CD4-positive, alpha-beta T cell (primary cell): ENCODE results near the gene TBCEL. TPM values are rescaled to one million over a fixed set of nuclear protein-coding genes. Genes with fewer than 3 reads are reported as not detected.
A peak's percentile ranks its signal among the peaks of the same experiment; 100 is the strongest.

Source experiments
- ATAC-seq: fragments of 200-7000 bp; cut with Tn5 transposase; one replicate; pipeline ENCODE4 v1.10.0; 2022; ENCODE audit warnings: mild to moderate bottlenecking; ENCODE audit not compliant: poor library complexity
- CTCF ChIA-PET: fragments of 350-600 bp; sonication (Branson Sonifier 250); formaldehyde crosslinking; loops from one replicate; lab custom pipeline; 2021; ENCODE audit warnings: antibody characterized with exemption, inconsistent platforms; lab: Charles Lee
- POLR2A ChIA-PET: fragments of 350-600 bp; sonication (Branson Sonifier 250); formaldehyde crosslinking; loops from one replicate; lab custom pipeline; 2021; ENCODE audit warnings: antibody characterized with exemption, inconsistent platforms; lab: Charles Lee
- DNase-seq, 14 experiments: peaks; one replicate each; pipeline ENCODE4 v3.0.0-alpha.2; 2013 to 2020; ENCODE audit warnings: mixed read lengths in 2 of 14
- H3K27ac ChIP-seq, 2 donors: one replicate each; pipeline versions ENCODE4 v1.5.1 to v1.7.0; 2013; ENCODE audit warnings: low read length in 2 of 2, low read depth in 1 of 2, mild to moderate bottlenecking in 1 of 2
- H3K27me3 ChIP-seq, 2 experiments: 1 replicate in 1 of 2; 2 replicates in 1 of 2; pipeline versions ENCODE4 v1.6.1 to v1.7.0; 2013; ENCODE audit warnings: low read length in 2 of 2, control low read depth in 1 of 2, mild to moderate bottlenecking in 1 of 2, moderate library complexity in 1 of 2; ENCODE audit not compliant: insufficient read depth in 2 of 2, control insufficient read depth in 1 of 2
- H3K36me3 ChIP-seq: one replicate; pipeline ENCODE4 v1.6.1; 2013; ENCODE audit warnings: low read length, control low read depth; ENCODE audit not compliant: insufficient read depth
- H3K4me1 ChIP-seq: one replicate; pipeline ENCODE4 v1.6.1; 2013; ENCODE audit warnings: low read length, control low read depth; ENCODE audit not compliant: insufficient read depth
- H3K4me3 ChIP-seq: one replicate; pipeline ENCODE4 v1.5.1; 2013; ENCODE audit warnings: mild to moderate bottlenecking, low read length, moderate library complexity
- H3K9me3 ChIP-seq, 2 experiments: 1 replicate in 1 of 2; 2 replicates in 1 of 2; pipeline versions ENCODE4 v1.6.1 to v1.7.0; 2013; ENCODE audit warnings: low read length in 2 of 2, mild to moderate bottlenecking in 2 of 2, control low read depth in 1 of 2, moderate library complexity in 1 of 2; ENCODE audit not compliant: control insufficient read depth in 1 of 2, insufficient read depth in 1 of 2
- H3K27ac Mint-ChIP-seq: one replicate; pipeline ENCODE4 v1.8.0; 2020; ENCODE audit warnings: mixed read lengths
- H3K27me3 Mint-ChIP-seq: one replicate; pipeline ENCODE4 v1.8.0; 2021; ENCODE audit warnings: mixed read lengths
- H3K36me3 Mint-ChIP-seq: one replicate; pipeline ENCODE4 v1.8.0; 2021; ENCODE audit warnings: low read depth, mixed read lengths
- H3K4me1 Mint-ChIP-seq: one replicate; pipeline ENCODE4 v1.8.0; 2021; ENCODE audit warnings: low read depth, mixed read lengths
- H3K4me3 Mint-ChIP-seq: one replicate; pipeline ENCODE4 v1.8.0; 2020; ENCODE audit warnings: mild to moderate bottlenecking, mixed read lengths
- H3K9me3 Mint-ChIP-seq: one replicate; pipeline ENCODE4 v1.8.0; 2020; ENCODE audit warnings: mixed read lengths
- CTCF ChIP-seq: fragments of 200-600 bp; IDR thresholded peaks from one replicate; pipeline ENCODE4 v1.8.0; 2022; ENCODE audit warnings: antibody characterized with exemption, mild to moderate bottlenecking
- intact Hi-C, 2 experiments: fragments of 100-400 bp; cut with DNase I in 1 of 2; cut with micrococcal nuclease in 1 of 2; formaldehyde crosslinking; loops; one replicate each; pipeline versions ENCODE4 v1.15.1 to v1.9.0; 2023 to 2025; cut with DNase I, micrococcal nuclease
- polyA plus RNA-seq, 2 donors: library from polyadenylated mRNA; unstranded; fragments of 120-200 nt; gene quantifications; one replicate each; pipeline ENCODE4 v1.2.1, GENCODE V29; 2013
- total RNA-seq, 174 experiments: library from RNA in 2 of 174; stranded (reverse) in 2 of 174; gene quantifications; one replicate each; pipeline ENCODE4 v1.2.3 and lab custom pipeline; 2021 to 2026

TBCEL gene
- total RNA-seq = 10 to 100 TPM; 19.4 to 20.3 TPM
- 10.1 TPM for polyA plus RNA-seq (2013, experiment 1 of 2)
- 11.6 TPM for polyA plus RNA-seq (2013, experiment 2 of 2)
- total RNA-seq (lab: John Stamatoyannopoulos, UW) = 3.6 to 22.3 (median 9.5) reads per million in 172 experiments

GRCh38 chr11:121023848-121024751, at the start of gene TBCEL:
Gene TBCEL, plus strand, starts transcription at chr11:121024102. Its CDS starts 21,589 bp downstream, at chr11:121045691.
- Mint-ChIP-seq H3K4me3 (peak within 1 kb of the TSS; percentile 94), H3K27ac (peak within 1 kb of the TSS; percentile 45), H3K9me3 (no peaks in the 10 kb centered on the region), H3K27me3 (peaks cover 13% of the 10 kb centered on the region), H3K4me1 (peaks cover 44% of the 10 kb centered on the region), H3K36me3 (no peaks in the 10 kb centered on the region)
- no peaks in the 10 kb centered on the region for H3K27me3 ChIP-seq
- H3K36me3 ChIP-seq = no peaks in the 10 kb centered on the region
- ChIA-PET CTCF (no interaction called here), POLR2A (interaction anchor here (1.2 kb wide), 1 partner anchor 10 kb away, joined by 5 read pairs; no protein-coding TSS in a partner anchor)
- no peak for TF ChIP-seq CTCF
- H3K4me3 ChIP-seq = peak within 1 kb of the TSS; percentile 70
- intact Hi-C loops = loop anchor here in 1 of 2 experiments (10.0 kb wide), 1 partner anchor 271 kb away; the partner anchor contains the start of gene SC5D
- peaks cover 19% of the 10 kb centered on the region for H3K4me1 ChIP-seq
- peak; percentile 73 to 90 (median 83) for DNase-seq
- peak within 1 kb of the TSS in 1 of 2 donors; percentile 14 for H3K27ac ChIP-seq
- peak; percentile 85 for ATAC-seq
- H3K9me3 ChIP-seq = no peaks in the 10 kb centered on the region

GRCh38 chr11:120974466-120974865, 49.4 kb upstream of the TBCEL start:
- no peaks in the 10 kb centered on the region for H3K36me3 Mint-ChIP-seq
- POLR2A ChIA-PET = no interaction called here

GRCh38 chr11:120974965-120975364, 48.9 kb upstream of the TBCEL start:
- Mint-ChIP-seq H3K27ac (no peak overlapping the region), H3K9me3 (no peaks in the 10 kb centered on the region), H3K4me1 (no peaks in the 10 kb centered on the region), H3K4me3 (no peak overlapping the region), H3K36me3 (no peaks in the 10 kb centered on the region), H3K27me3 (peaks cover 35% of the 10 kb centered on the region)
- Histone ChIP-seq H3K27me3 (peaks cover 2 to 10% of the 10 kb centered on the region in 2 experiments), H3K4me3 (no peak overlapping the region), H3K4me1 (no peaks in the 10 kb centered on the region), H3K9me3 (no peaks in the 10 kb centered on the region), H3K36me3 (no peaks in the 10 kb centered on the region), H3K27ac (no peak overlapping the region)
- ATAC-seq (no peak), DNase-seq (no peak)
- POLR2A ChIA-PET = no interaction called here
- no peak for TF ChIP-seq CTCF
- CTCF ChIA-PET = no interaction called here
- intact Hi-C loops = no loop called here

More at GRCh38 chr11:120974466-120974865, 49.4 kb upstream of the TBCEL start:
- H3K27ac Mint-ChIP-seq = no peak overlapping the region
- H3K4me3 Mint-ChIP-seq = no peak overlapping the region
- Histone ChIP-seq H3K36me3 (no peaks in the 10 kb centered on the region), H3K9me3 (no peaks in the 10 kb centered on the region), H3K27me3 (peaks cover under 1 to 10% of the 10 kb centered on the region in 2 experiments), H3K4me3 (no peak overlapping the region), H3K27ac (no peak overlapping the region), H3K4me1 (no peaks in the 10 kb centered on the region)
- CTCF ChIA-PET = no interaction called here
- TF ChIP-seq CTCF = no peak
- intact Hi-C loops = no loop called here
- H3K27me3 Mint-ChIP-seq = peaks cover 35% of the 10 kb centered on the region
- H3K9me3 Mint-ChIP-seq = no peaks in the 10 kb centered on the region
- ATAC-seq (no peak), DNase-seq (no peak)
- no peaks in the 10 kb centered on the region for H3K4me1 Mint-ChIP-seq
